Activated T-helper 9 cell treated with anti-CD3 and anti-CD28 coated beads, Interleukin-2, amount 50 U/mL, for 16 hours (primary cell): Measurements from ENCODE around the gene PRPF40B.
A peak's percentile ranks its signal among the peaks of the same experiment; 100 is the strongest.

Experiments used
- DNase-seq: peaks from one replicate; pipeline ENCODE4 v3.0.0-alpha.2; 2020; ENCODE audit warnings: low read depth

PRPF40B gene

DNA sequence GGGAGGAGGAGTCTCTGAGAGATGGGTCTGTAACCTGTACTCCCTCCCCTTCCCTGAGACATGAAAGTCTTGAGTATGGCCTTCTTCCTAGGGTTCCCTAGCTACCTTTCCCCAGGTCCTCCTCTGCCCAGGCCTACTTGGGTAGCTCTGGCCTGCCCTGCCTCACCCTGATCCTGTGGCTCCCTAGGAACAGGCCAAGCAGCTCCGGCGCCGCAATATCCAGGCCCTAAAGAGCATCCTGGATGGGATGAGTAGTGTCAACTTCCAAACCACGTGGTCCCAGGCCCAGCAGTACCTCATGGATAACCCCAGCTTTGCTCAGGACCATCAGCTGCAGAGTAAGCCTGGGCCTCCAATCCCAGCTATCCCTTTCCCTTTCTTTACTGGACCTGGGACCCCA lies 12.3 kb downstream of the PRPF40B start:
- DNase-seq, result no peak

DNA sequence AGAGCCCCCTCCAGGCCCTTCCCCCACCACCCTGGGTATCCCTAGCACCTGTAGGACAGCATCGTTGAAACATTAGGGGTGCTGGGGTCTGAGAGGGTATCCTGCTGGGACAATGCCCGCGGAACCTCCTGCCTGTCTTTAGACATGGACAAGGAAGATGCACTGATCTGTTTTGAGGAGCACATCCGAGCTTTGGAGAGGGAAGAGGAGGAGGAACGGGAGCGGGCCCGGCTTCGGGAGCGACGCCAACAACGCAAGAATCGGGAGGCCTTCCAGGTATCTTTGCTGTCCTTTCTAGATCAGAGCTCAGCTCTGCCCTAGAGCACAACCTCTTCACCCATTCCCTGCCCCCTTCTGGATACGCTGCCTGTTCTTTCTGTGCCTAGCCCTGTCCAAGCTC lies 13.2 kb downstream of the PRPF40B start:
- no peak for DNase-seq

DNA sequence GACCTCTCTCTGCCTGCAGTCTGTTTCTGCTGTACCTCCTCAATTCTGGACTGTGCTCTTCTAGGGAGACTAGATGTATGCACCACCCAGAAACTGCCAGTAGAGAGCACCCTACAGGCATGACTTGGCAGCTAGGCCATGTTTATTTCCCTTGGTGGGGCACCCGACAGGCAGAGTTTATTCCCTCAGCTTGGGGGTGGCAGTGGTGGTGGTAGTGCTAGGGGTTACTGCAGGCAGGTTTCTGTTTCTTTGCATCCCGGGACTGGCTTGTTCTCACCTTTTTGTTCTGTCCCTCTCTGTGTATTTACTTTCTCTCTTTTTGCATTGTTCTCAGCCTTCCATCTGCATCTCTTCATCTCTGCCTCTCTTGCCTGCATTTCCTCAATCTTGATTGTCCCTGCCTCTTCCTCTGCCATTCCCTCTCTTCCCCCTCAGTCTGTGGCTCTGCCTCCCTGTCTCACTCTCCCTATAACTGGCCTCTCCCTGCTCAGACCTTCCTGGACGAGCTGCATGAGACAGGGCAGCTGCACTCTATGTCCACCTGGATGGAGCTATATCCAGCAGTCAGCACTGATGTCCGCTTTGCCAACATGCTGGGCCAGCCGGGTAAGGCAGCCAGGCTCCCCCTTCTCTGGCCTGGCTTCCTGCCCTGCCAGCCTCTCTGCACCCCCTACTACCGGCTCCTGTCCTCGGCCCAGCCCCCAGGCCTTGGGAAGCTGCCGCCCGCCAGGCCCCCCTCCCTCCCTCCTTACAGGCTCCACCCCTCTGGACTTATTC lies 13.8 kb downstream of the PRPF40B start:
- DNase-seq, result no peak

DNA sequence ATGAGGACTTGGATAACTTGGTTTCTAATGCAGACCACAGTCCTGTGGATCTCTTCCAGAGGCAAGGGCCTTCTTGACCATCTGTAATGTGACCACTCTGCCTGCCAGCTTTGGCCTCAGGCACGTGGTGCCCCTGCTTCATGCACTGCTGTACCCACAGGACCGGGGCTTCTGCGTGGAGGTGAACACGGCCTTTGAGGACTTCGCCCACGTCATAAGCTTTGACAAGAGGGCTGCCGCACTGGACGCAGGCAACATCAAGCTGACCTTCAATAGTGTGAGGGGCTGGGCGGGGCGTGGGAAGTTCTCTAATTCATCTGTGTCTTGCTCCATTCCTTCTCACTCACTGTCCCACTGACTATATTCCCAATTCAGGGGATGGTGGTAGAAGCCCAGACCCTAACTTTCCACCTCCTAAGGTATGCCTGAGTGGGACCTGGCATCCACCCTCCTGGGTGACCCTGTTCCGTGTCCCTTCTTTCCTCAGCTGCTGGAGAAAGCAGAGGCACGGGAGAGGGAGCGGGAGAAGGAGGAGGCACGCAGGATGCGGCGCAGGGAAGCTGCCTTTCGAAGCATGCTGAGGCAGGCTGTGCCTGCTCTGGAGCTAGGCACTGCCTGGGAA lies 18.5 kb downstream of the PRPF40B start:
- DNase-seq, result no peak

DNA sequence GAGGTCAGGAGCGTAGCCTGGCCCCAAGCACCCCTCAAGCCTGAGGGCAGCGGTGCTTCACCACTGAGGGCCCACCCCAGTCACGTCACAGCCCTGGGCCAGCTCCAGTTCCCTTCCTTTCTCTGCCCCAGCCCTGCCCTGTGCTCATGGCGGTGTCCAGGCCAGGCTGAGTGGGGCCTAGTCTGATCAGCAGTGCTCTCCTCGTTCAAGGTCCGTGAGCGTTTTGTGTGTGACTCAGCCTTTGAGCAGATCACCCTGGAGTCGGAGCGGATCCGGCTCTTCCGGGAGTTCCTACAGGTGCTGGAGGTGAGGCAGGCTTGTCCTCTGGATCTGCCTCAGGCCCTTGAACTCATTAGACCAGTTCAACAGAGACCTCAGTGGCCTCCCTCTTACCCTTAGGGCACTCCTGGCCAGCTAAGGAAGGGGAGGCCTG lies 19.0 kb downstream of the PRPF40B start:
- no peak for DNase-seq

DNA sequence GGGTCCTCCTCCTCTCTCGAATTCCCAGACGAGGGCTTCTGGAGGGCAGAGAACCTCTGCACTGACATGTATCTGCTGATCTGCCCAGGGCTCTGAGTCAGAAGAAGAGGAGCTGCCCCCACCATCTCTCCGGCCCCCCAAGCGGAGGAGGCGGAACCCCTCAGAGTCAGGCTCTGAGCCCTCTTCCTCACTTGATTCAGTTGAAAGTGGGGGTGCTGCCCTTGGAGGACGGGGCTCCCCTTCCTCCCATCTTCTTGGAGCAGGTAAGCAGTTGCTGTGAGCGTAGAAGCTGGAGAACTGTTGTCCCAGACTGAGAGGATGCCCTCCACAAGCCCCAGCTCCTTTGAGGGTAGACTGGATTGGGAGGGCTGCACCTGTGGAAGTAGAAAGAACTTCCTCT lies 19.8 kb downstream of the PRPF40B start:
- DNase-seq, result no peak

DNA sequence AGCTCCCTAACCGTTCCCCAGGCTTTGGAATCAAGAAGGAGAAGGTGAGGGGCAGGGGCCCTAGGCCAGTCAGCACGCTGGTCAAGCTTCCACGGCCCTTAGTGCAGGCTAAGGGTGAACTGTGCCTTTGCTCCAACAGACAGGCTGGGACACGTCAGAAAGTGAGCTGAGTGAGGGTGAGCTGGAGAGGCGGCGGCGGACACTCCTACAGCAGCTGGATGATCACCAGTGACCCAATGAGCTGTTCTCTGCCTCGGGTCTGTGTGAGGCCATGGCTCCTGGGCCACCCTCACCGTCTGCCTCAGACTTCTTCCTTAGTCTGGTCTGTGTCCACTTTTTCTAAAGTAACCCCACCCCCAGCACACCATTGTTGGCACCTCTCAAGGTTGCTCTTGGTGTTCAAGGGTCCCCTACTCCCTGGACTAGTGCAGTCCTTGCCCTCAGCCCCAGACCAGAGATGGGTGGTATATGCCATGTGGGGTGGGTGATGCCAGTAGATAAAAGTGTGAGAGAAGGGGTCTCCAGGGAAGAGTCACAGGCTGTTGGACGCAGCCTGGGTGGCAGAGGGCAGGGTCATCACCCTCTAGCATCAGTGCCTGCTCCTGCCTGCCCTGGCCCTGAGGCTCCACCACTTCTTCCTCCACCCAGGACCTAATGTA lies 20.7 kb downstream of the PRPF40B start:
- no peak for DNase-seq

DNA sequence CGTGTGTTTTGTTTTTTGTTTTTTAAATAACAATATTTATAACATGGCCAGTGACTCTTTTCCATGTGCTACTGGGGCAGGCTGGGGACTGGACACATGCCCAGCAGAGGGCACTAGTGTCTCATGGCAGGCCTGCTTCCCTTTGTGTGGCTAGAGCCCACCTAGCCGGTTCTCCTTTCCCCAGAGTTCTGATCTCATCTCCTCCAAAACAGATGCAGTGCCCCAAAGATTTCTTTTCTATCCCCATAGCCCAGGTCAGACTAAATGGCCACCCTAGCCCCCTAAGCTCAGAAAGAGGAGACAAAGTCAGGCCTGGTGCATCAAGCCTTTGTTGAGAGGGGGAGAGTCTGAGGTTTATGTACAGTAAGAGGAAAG lies 21.2 kb downstream of the PRPF40B start:
- peak; percentile 68 for DNase-seq

DNA sequence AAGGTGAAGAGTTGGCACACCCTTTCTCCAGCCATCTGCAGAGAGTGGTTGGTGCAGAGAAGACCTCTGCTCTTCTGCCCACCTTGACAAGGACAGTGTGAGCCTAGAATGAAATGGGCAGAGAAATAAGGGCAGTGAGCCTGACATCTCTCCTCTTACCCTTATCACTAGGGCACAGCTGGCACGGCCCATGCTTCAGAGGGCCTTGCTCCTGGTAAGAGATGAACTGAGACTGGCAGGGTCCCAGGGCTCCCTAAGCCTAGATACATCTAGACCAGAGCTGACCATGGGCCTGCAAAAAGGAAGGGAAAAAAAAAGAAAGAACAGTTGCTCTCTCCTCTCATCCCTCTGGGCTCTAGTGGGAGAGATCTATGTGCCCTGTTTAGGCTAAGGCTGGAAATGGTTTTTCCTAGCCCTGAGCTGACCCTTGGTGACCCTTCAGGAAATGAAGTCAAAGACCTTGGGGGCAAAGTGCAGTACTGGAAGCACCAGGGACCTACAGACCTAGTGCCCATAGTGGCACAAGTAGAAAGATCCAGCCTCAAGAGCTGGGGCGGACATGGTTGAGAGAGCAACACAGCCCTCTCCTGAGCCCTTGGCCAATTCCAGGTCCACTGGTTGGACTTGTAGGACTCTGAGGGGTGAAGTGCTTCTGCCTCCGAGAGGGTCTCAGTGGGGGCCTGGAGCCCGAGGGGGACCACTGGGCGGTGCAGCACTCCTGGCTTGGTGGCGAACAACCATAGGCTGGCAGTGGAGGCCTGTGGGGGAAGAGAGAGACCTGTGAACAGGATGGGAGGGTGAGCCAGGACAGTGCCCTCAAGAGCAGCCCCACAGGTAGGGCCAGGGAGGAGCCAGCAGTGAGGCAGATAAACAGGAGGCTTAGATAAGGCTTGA lies 22.0 kb downstream of the PRPF40B start:
- DNase-seq, result no peak

DNA sequence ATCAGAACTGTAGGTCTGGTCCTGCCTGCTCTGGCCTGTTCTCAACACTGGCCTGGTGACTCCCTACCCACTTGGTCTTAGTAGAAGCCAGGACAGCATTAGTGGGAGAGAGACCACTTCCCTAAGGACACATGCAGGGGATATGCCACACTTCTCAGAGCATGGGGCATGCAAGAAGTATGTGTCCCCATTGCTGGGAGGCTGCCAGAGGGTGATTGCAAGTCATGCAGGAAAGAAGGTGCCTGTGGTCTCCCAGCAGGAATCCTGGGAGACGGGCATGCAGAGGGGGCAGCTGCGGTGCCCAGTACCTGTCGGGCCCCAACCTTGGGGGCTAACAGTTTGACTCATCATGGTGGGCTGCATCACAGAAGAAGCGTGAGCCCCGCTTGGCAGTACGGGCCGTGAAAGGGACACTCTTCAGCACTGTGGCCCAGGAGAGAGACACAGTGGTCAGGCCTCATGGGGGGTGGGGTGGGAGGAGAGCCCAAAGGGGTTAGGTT lies 23.0 kb downstream of the PRPF40B start:
- no peak for DNase-seq

DNA sequence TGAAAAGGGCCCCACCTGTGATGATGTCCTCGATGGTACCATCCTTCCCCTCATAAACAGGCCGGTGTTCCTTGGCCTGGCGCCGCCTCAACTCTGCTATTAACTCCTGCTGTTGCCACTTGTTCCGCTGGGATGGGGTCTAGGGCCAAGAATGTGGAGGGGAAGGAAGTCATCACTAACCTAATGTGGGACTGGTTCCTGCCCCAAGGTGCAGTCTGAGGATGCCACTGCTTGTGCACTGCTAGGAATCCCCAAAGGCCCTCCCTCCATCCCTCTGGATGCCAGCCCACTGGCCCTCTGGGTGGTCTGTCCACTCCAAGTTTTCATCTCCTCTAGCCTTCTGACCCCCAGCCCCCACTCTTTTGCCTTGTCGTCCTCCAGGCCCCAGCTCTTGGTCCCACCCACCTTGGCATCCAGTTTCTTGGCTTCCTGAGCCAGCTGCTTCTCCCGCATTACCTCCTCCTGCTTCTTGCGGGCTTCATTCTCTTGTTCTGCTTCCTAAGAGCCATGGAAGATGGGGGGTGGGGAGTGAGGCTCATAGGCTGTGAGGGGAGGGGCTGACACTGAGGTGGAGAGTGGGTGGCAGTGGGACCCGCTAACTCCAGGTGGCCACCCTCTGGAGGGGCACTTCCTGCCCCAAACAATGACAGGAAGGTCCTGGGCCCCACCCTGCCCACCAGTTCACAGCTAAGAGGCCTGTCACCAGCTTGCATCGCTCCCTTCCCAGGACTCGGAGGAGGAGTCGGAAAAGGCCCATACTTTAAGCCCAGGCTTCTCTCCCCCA lies 23.7 kb downstream of the PRPF40B start:
- DNase-seq, result no peak

DNA sequence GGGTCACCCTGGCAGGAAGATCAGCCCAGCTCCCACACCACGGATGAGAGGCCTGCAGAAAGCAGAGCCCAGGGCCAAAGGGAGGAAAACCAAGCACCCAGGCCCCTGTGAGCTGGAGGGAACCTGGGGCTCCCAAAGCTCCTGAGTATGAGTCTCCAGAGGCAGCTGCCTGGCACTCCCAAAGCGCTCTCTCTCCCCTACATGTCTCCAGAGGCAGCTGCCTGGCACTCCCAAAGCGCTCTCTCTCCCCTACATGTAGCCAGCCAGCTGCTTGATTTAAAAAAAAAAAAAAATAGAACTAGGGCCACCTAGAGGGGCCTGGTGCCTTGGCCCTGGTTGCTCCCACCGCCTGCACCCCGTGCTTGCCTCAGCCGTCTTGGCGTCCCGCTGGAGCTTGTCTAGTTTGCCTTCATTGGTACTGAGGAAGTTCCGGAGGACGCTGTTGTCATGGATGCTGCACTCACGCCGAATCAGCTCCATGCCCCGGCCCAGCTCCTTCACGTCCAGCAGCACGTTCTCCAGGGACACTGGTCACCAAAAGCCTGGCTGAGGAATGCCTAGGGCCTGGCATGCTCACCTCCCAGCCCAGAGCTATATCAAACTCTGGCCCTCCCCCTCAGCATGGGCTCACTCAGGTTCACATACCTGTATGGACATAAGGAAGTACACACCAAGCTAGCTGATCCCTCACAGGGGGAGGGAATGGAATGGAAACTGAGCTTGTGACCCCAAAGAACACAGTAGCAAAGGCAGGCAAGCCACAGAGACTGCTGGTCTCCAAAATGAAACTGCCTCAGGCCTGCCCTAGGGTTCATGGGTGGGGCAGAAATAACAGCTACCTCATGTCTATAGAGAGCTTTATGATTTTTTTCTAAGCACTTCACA lies 24.7 kb downstream of the PRPF40B start:
- no peak for DNase-seq

DNA sequence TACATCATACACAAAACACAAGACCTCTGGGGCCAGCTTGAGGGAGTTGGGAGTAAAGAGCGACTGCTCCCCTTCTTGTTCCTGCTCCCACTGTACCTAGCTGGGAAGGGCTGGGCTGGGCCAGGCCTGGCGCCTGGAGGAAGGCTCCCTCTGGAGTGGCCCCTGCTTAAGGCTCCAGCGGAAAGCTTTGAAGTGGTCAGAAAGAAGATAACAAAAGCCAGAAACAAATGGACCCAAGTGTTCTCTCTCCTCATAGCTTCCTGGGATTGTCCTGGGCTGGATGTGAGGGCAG lies 25.3 kb downstream of the PRPF40B start:
- DNase-seq, result no peak

DNA sequence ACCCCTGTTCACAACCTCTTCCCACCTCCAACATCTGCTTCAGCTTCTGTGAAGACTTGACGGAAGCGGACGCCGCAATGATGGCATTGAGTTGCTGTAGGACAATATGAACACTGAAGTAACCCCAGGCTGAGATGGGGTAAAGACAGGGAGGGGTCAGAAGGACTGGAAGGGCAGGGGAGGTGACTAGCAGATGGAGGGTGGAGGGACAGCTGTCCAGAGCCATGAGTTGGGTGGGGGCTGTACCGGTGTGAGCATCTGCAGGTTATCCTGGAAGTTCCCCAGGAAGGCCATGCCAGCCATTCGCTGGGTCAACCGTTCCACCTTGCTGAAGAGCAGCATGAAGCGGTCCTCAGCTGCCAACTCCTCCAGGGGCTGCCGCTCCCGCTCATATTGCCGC lies 26.1 kb downstream of the PRPF40B start:
- no peak for DNase-seq

DNA sequence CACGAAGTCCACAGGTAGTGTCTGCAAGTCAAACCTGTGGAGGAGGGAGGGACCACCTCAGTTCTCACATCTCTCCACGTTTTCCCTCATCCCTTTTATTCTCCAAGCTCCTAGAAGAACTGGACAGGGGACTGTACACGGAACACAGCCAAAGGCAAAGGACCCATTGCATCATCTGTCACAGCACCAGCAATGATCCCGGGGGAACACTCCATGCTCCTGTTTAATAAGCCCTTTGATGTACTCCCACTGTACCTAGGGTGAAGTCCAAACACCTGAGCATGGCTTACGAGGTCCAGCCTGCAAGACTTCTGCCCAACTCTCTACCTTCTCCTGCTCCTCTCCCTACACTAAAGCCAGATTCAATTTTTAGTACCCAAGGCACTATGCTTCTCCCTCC lies 26.5 kb downstream of the PRPF40B start:
- DNase-seq, result no peak

DNA sequence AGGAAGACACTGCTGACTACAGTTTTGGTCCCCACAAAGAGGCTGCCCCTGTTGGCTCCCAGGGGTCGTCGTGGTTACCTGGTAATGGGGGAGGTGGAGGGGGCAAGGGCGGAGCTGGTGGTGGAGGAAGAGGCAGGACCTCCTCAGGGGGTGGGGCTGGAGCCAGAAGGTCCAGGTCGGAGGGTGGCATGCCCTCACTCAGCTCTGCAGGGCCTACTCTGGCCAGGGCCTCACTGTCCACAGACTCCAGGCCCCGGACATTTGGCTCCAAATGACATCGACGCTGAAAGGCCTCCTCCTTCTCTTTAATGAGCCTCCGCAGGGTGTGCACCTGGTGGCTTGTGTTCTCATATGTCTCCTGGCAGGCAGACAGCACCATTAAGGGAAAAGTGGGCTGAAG lies 28.5 kb downstream of the PRPF40B start:
- DNase-seq, result no peak

DNA sequence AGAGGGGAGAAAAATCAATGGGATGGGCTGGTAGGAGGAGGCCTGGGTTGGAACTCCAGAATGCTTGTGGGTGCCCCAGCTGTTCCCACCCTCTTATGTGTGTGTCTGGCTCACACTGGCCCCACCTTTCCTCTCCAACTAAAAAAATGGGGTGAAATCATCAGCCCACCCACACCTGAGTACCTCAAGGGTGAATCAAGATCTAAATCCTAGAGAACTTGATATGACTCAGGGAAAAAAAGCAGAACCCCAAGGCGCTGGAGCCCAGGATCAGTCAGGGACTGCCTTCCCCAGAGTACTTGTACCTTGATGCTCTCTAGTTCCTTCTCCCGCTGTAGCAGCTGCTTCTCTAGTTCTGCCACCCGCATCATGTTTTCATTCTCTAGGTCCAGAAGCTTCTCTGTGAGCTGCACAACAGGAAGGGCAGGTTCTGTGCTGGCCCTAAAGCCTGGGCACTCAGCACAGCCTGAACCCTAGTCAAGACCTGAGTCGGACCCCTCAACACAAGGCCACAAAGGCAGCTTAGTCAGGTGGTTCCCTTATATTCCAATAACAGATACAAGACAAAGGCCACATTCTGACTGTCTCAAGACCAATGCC lies 29.7 kb downstream of the PRPF40B start:
- DNase-seq, result no peak

DNA sequence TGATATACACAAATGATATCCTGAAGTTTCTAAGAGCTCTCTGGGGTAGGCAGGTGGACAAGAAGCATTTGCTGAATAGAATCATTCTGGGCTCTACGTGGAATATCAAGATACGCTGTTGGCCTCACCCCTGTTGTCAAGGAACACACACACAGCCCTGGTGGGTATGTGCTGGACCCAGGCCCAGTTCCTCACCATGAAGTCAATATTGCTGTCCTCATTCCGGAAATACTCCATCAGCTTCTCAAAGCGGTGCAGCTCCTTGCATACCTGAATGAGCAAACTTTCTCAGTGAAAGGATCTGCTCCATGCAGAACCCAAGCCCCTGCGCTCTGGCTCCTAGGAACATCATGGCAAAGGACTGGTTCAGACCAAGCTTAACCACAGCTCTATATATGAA lies 31.4 kb downstream of the PRPF40B start:
- no peak for DNase-seq

DNA sequence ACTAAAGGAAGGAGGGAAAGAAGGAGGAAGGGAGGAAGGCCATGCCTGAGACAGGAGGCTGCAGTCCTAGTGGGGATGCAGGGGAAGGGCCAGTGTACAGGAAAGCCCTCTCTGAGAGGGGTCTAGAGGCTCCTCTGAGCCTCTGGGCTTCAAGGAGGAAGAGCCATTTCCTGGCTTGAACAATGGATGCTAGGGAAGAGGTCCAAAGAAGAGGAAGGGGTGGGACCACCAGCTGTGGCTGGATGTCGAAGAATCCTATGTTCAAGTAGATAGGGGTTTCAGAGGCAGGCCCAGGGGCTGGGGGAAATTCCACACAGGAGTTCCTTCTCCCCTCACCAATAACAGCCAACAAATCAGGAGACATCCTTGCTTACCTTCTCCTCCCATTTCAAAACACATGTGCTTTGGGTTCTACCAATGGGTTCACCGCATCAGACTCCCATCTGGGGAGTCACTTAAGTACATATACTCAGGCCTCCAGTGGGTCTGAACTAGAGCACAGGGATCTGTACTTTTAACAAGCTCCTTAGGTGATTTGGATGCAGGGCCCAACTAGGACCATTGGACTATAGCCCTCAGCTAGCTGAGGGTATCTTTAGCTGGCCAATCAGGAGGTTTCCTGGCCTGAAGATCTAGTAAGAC lies 32.4 kb downstream of the PRPF40B start:
- no peak for DNase-seq

DNA sequence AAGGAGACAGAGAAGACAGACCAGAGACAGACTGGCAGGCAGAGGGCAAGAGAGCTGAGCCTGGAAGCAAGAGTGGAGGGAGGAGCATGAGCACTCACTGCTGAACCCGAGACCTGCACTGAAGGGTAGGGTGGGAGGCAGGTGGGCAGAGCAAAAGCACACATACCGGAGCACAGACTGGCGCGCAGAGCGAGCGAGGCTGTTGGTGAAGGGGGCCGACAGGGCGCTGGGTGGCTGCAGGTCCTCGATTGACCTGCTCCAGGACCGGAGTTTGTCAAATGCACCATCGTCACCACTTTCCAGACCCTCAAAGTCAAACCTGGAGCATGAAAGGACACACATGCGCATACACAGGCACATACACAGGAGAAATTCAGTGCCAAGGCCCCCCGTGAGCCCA lies 34.9 kb downstream of the PRPF40B start:
- DNase-seq, result no peak
